GM18519 (cell line): ENCODE data around the gene TSPAN12.
"Not testable (repeated sequence)": the region's sequence is repeated elsewhere in the genome, so short reads cannot be mapped to it uniquely, and the experiment has no call there.

ENCODE experiments used
- ATAC-seq: cut with Tn5 transposase; IDR thresholded peaks from one replicate; pipeline ENCODE4 v1.9.1; 2021; ENCODE audit warnings: mild to moderate bottlenecking, moderate library complexity; ENCODE audit not compliant: unreplicated experiment, low FRiP score

TSPAN12 gene, protein sequence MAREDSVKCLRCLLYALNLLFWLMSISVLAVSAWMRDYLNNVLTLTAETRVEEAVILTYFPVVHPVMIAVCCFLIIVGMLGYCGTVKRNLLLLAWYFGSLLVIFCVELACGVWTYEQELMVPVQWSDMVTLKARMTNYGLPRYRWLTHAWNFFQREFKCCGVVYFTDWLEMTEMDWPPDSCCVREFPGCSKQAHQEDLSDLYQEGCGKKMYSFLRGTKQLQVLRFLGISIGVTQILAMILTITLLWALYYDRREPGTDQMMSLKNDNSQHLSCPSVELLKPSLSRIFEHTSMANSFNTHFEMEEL

DNA sequence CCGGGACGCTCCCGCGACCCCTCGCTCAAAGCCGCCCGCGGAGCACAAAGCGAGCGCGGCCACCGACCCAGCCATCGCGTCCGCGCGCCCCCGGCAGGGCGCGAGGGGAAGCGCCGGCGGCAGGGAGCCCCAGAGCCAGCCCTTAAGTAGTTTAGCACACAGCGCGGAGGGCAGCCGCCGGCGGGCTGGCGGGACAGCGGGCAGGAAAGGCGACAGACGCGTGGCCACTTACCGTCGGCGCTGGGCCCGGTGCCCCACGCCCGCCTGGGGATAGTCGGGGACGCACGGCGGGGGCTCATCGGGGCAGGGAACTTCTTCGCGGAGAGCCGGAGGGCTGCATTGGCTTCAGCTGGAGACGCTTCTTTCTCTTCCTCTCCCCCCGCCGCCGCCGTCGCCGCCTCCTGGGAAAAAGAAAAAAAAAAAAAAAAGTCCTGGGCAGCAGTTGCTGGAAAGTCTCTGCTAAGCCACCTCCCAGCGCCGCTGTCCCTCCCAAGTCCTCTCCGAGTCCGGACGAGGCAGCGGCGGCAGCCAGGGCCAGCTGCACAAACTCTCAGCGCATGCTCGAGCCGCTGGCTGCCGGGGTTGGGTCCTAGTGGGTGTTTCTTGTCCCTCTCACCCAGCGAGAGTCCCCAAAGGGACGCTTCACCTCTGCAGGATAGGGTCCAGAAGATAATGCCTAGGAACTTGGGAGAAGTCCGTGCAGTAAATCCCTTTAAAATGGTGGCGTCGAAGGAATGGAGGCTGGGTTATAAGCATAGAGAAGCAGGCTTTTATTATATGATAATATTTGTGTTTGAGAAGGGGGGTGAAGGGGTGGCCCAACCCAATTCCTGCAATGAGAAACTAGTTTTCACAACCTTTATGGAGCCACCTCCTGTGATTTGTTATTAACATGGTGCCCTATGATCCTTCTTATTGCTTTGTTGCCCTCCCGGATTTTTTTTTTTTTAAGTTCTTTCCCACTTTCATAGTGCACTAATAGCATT, at the start of gene TSPAN12:
Gene TSPAN12, minus strand, starts transcription at position 557 of the 986 bp plus-strand sequence. CDS start 1,381 bp downstream, outside the sequence.
- ATAC-seq: peak; percentile 81

DNA sequence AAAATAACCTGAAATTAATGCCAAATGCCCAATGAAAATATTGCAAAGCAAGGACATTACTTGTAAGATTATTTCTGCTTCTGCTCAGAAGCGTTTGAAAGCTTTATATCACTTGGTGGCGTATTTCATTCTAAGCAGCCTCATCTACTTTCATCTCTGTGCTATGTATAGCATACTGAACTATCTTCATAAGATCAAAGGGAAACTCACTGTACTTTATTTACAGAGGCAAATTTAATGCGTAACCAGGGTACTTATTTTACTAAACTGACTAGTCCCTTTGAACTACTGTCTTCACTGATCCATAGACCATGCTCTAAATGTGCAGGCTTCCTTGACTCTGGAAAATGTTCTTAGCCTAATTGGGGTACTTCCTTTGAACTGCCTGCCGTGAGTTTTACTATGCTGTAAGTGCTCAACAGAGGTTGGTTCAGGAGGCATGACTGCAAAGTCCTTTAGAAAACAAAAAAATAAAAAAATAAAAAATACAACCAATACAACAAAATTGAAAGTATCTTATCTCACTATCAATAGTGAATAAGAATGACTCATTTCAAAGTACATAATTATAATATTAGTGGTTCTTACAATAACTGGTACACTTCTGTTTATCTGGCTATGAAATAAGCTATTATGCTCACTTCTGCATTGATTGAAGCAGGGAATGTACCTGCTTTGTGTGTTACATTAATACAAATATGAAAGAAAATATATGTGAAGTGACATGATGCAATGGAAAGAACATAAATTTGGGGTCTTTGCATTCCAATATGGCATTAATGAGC, 41.0 kb upstream of the TSPAN12 start:
- ATAC-seq: no peak

DNA sequence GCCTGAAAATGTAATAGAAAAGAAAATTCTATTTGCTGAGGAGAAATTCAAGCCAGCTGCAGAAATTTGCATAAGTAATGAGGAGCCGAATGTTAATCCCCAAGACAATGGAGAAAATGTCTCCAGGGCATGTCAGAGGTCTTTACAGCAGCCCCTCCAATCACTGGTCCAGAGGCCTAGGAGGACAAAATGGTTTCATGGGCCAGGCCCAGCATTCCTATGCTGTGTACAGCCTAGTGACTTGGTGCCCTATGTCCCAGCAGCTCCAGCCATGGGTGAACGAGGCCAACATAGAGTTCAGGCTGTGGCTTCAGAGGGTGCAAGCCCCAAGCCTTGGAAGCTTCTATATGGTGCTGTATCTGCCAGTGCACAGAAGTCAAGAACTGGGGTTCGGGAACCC, 37.3 kb upstream of the TSPAN12 start:
- not testable (repeated sequence) for ATAC-seq

DNA sequence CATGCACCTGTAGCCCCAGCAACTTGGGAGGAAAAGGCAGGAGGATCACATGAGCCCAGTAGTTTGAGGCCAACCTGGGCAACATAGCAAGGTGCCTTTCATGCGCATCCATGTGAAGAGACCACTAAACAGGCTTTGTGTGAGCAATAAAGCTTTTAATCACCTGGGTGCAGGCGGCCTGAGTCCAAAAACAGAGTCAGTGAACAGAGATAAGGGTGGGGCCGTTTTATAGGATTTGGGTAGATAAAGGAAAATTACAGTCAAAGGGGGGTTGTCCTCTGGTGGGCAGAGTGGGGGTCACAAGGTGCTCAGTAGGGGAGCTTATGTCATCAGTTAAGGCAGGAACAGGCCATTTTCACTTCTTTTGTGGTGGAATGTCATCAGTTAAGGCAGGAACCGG, 27.7 kb upstream of the TSPAN12 start:
- ATAC-seq: not testable (repeated sequence)

DNA sequence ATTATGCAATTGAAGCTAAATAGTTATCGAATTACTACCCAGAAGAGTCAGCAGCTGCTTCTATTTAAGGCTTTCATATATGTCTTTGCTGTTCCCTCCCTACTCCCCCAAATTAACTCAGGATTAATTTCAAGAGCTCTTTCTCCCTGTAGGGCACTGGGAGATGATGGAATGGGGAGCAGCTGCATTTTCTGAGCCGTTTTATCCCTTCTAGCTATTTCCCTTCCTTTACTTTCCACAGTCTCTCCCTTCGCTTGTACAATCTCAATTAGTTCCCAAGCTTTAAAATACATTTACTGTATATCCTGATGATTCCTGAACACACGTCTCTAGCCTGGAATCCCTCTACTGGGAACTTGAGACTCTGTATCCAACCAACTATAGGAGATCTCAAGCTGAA, 19.8 kb upstream of the TSPAN12 start:
- ATAC-seq: no peak

DNA sequence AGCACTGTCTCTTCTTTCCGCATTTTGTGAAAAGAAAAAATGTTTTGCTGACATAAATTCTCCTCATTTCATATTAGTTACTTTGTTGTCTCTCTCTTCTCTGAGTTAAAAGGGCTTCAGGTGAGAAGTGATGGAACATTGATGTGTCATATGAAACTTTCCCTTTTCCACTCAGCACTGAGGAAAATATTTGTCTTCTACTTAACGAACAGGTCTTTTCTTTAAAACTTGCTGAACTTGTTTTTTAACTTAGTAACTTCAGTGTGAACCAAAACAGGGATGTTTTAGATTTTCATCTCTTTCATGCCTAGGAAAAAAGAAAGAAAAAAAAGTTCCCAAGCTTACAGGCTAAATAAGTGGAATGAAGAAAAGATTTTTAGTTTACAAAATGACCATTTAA, 19.0 kb upstream of the TSPAN12 start:
- ATAC-seq: no peak

DNA sequence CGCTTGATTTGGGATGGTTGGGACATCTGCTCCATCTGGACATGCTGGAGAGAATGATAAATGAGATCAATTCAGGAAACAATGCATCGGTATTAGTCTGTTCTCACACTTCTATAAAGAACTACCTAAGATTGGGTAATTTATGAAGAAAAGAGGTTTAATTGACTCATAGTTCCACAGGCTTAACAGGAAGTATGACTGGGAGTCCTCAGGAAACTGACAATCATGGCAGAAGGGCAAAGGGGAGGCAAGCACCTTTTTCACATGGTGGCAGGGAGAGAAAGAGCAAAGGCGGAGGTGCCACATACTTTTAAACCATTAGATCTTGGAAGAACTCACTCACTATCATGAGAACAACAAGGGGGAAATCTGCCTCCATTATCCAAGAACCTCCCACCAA, 16.8 kb upstream of the TSPAN12 start:
- no peak for ATAC-seq

DNA sequence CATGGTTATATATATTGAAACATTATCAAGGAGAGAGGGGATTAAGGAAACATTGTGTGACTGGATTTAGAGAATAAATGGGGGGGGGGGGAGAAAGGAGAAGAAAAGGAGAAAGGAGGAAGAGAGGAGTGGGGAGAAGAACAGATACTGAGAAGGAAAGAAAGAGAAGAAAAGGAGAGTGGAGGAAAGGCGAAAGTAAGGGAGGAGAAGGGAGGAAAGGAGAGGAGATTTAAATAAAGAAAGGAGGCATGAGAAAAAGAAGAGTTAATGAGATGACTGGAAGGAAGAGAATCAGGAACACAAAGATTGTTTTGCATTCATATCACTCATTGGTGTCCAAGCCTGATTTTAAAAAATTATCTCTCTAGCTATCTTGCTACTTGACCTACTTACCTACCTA, 16.1 kb upstream of the TSPAN12 start:
- ATAC-seq: no peak

DNA sequence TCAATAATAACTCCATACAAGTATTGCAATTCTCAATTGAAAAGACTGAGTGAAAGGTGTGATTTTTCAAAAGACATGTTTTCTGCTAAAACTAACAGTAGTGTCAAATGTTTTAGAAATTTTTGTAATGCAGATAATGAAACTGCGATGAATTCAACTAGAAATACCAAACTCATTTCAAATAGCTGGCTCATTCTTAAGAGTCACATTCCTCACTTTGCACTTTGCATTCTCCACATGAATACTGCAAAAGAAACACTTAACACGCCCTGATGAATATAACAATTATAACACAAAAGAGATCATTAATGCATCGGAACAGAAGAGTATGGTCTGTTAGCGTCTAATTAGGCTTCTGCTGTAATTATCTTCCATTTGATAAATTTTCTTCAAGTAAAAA, 15.5 kb upstream of the TSPAN12 start:
- ATAC-seq: no peak

DNA sequence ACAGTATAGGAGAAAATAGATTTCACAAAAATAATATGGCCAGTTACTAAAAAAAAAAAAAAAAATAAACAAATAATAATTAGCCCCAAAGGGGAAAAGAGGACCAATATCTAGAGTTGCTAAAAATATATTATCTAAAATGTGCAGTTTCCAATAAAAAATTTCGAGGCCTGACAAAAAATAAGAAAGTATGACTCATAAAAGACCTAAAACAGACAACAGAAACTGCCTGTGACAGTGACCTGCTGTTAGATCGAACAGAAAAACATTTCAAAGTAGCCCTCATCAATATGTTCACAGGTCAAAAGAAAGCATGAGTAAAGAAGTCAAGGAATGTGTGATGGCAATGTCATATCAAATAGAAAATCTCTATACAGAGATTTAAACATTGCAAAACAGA, 11.8 kb upstream of the TSPAN12 start:
- peak; percentile 41 for ATAC-seq

DNA sequence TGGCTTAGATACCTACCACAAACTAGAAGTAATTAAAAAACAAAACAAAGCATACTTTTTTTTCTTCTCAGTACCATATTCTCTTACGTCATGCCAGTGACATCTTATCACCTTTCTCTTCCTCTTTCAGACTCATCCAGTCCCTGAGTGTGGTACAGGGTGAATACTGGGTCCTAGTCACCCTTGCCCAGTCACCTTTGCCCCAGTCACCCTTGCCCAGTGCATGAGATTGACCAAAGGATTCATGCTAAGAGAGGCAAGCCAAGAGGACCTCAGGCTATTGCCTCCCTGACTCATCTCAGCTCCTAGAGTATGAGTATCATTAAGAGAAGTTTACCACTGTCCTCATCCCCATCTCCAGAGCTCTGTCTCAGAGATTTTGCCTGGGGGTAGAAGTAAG, 10.0 kb upstream of the TSPAN12 start:
- ATAC-seq: peak; percentile 42

DNA sequence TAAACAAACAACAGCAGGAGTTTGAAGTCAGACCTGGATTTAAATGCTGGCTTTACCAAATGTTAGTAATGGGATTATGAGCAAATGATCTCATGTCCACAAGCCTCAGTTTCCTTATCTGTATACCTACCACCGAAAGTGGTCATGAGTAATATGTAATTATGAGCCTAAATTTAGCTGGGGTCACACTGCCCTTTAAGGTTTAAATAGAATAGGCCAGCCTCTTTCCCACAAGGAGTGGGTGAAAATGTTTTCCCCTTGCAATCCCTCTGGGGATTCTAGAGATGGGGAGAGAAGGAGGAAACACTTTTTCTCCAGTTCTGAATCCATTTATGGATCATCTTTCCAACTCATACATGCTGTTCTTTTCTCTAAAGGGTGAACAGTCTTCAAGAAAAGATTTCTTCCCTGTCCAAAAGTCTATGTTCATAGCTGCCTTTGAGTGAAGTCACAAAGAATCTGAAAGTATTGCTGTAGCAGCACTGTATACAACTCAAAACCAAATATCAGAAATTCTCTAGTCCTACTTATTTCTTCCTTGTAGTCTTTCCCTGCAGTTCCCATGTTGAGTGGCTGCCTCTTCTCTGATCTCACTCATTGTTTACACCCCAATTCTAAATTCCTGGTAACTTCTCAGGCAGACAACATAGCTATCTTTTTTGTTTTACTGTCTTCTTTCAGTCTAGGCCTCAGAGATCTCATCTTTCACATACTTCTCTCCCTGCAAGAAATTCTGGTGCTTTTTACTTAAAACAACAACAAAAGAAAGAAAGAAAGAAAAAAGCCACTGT, 7.4 kb upstream of the TSPAN12 start:
- no peak for ATAC-seq

DNA sequence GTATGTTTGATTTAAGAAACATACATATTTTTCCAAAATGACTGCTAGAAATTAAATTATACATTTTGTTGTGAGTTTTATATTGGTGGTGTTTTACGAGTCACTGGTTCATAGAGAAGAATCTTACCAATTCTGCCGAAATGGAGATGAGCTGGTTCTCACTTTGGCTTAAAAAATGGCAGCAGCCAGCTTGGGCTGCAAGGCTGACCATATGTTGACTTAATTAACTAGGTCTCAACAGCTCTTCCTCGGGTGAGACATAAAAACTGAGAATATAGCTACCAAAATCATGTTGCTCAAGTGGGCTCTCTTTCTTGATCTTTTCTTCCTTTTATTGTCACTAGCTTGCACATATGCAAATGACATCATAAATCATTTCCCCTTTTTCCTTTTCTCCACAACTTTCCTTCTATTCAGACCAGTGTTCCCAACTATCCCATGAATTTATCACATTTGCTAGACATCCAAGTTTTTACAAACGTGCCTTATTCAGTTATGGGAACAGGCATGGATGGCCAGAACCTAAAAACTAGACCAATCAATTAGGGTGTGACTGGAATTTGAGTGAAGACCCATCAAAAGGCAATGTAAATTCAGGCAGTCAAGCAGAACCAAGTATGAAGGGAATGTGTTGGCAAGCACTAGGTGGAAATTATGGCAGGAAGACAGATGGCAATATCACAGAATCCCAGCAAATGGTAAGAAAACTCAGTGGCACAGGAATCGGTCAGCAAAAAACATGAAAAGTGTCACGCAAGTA, 6.4 kb upstream of the TSPAN12 start:
- ATAC-seq: no peak

DNA sequence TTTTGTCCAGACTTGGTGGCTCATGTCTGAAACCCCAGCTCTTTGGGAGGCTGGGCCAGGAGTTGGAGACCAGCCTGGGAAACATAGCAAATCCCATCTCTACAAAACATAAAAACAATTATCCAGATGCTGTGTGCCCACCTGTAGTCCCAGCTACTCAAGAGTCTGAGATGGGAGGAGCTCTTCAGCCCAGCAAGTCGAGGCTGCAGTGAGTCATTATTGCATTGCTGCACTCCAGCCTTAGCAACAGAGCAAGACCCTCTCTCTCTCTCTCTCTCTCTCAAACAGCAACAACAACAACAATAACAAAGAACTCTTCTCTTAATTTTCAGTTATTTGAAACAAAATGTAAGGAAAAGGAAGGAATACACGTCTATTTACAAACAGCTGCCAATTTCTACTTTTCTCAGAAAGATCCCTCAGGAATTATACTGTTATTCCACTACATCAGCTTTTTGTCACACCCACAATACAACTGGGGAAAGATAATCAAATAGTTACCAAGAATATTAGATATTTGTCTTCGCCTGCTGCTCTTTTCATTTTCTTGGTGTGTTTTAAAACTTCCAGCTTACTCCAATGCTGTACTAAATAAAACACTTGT, 5.1 kb upstream of the TSPAN12 start:
- no peak for ATAC-seq

DNA sequence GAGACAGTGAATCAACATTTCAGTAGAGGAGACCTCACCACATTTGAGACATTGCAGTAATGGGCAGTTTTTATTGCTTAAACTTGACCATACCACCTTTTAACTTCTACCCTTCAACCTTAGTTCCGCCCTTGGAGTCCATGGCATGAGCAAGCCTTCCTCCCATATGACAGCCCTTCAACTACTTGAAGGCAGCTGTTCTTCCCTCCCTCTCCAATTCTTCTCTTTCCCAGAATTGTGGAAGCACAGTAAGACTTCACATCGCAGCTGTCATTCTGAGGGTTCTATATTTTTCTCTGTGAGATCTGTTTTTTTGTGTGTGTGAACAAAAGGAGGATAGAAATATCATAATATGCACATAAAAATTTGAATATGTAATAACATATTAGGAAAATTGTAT, 2.2 kb upstream of the TSPAN12 start:
- ATAC-seq: no peak

DNA sequence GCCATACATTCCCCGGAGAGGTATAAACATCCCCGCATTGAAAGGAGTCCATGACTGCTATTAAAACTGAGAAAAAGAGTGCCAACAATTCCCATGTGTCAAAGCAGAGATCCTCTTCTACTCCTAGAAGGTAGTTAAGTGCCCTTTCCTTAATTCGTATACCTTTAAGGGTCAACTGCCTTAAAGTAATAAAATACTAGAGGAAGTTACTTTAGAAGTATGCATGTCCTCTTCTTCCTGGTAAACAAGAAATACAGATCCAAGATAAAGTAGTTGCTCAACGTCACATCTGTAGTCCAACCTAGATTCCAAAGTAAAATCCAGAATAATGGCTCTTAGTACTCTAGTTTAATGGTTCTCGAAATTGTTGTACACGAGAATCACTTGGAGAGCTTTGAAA, 1.5 kb upstream of the TSPAN12 start:
- no peak for ATAC-seq

DNA sequence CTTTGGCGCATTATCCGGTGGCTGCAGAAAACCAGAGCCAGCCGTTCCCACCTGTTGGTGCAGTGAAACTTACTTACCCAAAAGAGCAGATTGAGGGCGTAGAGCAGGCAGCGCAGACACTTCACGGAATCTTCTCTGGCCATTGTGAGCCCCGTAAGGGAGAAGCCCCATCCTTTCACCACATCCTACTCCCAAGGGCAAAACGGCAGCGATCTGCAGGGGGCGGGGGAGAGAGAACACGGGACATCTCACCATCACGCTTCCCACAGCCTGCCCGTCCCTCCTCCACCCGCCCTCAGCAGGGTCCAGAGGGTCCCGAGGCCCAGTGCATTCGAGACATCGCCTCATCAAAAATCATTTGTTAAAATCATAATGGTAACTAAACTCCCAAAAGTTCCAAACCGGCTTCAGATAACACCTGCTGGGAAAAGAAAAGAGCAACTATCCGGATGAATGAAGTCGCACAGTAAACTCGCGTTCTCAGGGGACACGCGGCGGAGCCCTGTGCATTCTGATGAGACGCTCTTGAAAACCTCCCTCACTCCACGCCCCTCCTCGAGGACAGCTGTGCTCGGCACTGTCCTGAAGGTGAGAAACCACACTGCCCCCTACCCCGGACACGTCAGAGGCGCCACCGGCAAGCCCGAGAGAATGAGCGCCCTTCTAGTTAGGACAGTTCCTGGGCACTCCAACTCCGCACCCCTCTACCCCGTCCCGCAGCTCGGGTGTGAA, 1.2 kb downstream of the TSPAN12 start:
- ATAC-seq: peak; percentile 48

DNA sequence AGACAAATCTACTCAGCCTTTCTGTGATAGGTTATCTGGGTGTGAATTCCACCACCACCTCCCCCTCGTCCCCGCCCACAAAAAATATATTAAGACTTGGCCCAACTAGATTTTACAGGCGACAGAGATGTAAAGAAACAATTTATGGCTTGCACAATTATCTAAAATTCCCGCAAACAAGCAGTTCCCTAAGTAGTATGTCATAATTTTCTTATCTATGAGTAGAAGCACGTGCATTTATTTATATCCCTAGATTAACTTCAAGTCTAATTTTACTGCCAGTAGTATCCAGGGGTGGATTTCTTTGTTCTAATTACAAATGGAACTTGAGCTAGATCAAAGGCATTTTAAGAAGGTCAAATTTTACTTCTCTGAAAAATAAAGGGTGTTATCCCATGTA, 1.7 kb downstream of the TSPAN12 start:
- ATAC-seq: no peak
